ENCODE results near the gene PPP1R12C.

- TF ChIP-seq EZH2 (IDR thresholded peaks at IDR 0.05; ENCODE audit: borderline replicate concordance, low read length) (no peak), CTCF (conservative IDR thresholded peaks at IDR 0.05 in 1 of 2, IDR thresholded peaks at IDR 0.05 in 1 of 2; ENCODE audit: extremely low read depth in 1 of 2, insufficient read depth in 1 of 2, low read depth in 1 of 2, low read length in 2 of 2) (no peak)
Observed at GRCh38 chr19:55080968-55081769, 36.3 kb downstream of the PPP1R12C start.
